Activated naive CD8-positive, alpha-beta T cell treated with anti-CD3 and anti-CD28 coated beads, Interleukin-2, amount 10 ng/mL, durations not matched to agents 7 days and 5 days (primary cell): ENCODE measurements around the gene OR52E8. TPM values are rescaled to one million over a fixed set of nuclear protein-coding genes. Genes with fewer than 3 reads are reported as not detected.
A peak's percentile ranks its signal among the peaks of the same experiment; 100 is the strongest.

Experiments used
- ATAC-seq: fragments of 150-1000 bp; cut with Tn5 transposase; one replicate; pipeline ENCODE4 v1.10.0; 2021; ENCODE audit warnings: low read depth, moderate library complexity
- POLR2A ChIA-PET: fragments of 350-600 bp; sonication (Branson Sonifier 250); formaldehyde crosslinking; loops from one replicate; lab custom pipeline; 2021; ENCODE audit warnings: antibody characterized with exemption; lab: Charles Lee
- DNase-seq: peaks from one replicate; pipeline ENCODE4 v3.0.0; 2021
- H3K27ac Mint-ChIP-seq: one replicate; pipeline ENCODE4 v1.8.0; 2022; ENCODE audit warnings: mild to moderate bottlenecking, mixed read lengths
- H3K27me3 Mint-ChIP-seq: one replicate; pipeline ENCODE4 v1.8.0; 2022; ENCODE audit warnings: mild to moderate bottlenecking, moderate library complexity, mixed read lengths
- H3K36me3 Mint-ChIP-seq: one replicate; pipeline ENCODE4 v1.8.0; 2021; ENCODE audit warnings: mild to moderate bottlenecking, mixed read lengths
- H3K4me1 Mint-ChIP-seq: one replicate; pipeline ENCODE4 v1.8.0; 2021; ENCODE audit warnings: mixed read lengths
- H3K4me3 Mint-ChIP-seq: one replicate; pipeline ENCODE4 v1.8.0; 2022; ENCODE audit warnings: mild to moderate bottlenecking, moderate library complexity, mixed read lengths
- H3K9me3 Mint-ChIP-seq: one replicate; pipeline ENCODE4 v1.8.0; 2021; ENCODE audit warnings: mixed read lengths
- total RNA-seq, 2 experiments: library from RNA; stranded (reverse); gene quantifications; one replicate each; pipeline ENCODE4 v1.2.3, GENCODE V29; 2021

OR52E8 gene
- total RNA-seq, 2 experiments from 2014 or later: not detected

- Mint-ChIP-seq H3K36me3 (no peaks in the 10 kb centered on the region), H3K4me3 (no peak overlapping the region), H3K9me3 (no peaks in the 10 kb centered on the region), H3K27ac (no peak overlapping the region), H3K4me1 (no peaks in the 10 kb centered on the region), H3K27me3 (peaks cover 14% of the 10 kb centered on the region)
- ATAC-seq (no peak), DNase-seq (no peak)
- POLR2A ChIA-PET: no interaction called here
Observed at GRCh38 chr11:5837695-5838094, 19.8 kb downstream of the OR52E8 start.

DNA sequence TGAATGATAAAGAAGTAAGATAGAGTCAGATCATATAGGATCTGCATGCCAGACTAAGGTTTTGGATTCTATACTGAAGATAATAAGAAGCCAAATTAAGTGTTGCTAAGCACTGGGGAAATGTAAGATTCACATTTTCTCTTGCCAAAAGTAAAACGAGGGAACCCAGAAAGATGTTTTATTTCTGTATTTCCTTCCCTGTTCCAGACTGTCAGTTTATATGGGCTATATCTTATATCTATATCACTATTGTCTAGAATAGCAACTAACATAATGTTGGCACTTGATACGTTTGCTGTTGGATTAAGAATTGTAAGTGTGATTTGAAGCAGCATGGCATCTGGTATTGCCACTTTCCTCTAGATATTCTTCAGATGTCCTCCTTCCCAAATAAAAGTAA, 24.0 kb downstream of the OR52E8 start:
- no peaks in the 10 kb centered on the region for H3K36me3 Mint-ChIP-seq
- no peak for ATAC-seq
- no peaks in the 10 kb centered on the region for H3K9me3 Mint-ChIP-seq
- DNase-seq: no peak
- POLR2A ChIA-PET: no interaction called here
- H3K4me3 Mint-ChIP-seq: no peak overlapping the region
- no peak overlapping the region for H3K27ac Mint-ChIP-seq
- no peaks in the 10 kb centered on the region for H3K4me1 Mint-ChIP-seq
- peaks cover 12% of the 10 kb centered on the region for H3K27me3 Mint-ChIP-seq

- no peaks in the 10 kb centered on the region for H3K9me3 Mint-ChIP-seq
- POLR2A ChIA-PET: no interaction called here
- peaks cover 9% of the 10 kb centered on the region for H3K27me3 Mint-ChIP-seq
- no peak for ATAC-seq
- H3K27ac Mint-ChIP-seq: no peak overlapping the region
- H3K4me1 Mint-ChIP-seq: no peaks in the 10 kb centered on the region
- DNase-seq: no peak
- H3K36me3 Mint-ChIP-seq: no peaks in the 10 kb centered on the region
- no peak overlapping the region for H3K4me3 Mint-ChIP-seq
Observed at GRCh38 chr11:5831196-5831829, 26.2 kb downstream of the OR52E8 start.

DNA sequence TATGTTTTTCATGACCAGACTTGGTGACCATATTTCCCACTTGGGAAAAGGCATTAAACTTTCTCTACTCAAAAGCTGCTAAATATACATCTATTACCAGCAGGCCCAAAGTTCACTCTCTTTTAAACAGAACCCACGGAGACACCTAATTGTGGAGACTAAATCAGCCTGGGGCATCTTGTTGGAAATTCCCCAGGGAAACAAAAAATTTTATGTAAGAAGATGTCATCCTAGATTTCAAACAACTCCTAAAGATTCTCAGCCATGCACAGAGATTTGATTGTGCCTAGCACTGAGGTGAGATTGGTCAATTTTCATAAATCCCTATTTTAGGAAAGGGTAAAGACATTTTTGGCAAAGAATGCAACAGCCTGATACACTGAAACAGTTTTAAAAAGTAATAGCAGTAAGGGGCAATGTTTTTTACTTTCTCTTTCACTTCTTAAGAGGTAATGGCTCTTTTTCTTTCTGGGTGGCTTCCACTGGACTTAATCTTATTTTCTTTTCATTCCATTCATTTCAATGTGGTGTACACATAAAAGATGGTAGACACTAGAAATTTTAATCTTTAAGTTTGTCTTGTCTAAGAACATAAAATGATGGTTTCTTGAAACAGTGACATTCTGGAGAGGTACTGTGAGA, 39.1 kb downstream of the OR52E8 start:
- Mint-ChIP-seq H3K36me3 (no peaks in the 10 kb centered on the region), H3K4me1 (peaks cover 11% of the 10 kb centered on the region), H3K27ac (peak overlapping the region; percentile 67), H3K4me3 (peak overlapping the region; percentile 77), H3K9me3 (no peaks in the 10 kb centered on the region), H3K27me3 (no peaks in the 10 kb centered on the region)
- POLR2A ChIA-PET: no interaction called here
- ATAC-seq: peak; percentile 63
- no peak for DNase-seq

- H3K27ac Mint-ChIP-seq: no peak overlapping the region
- no peaks in the 10 kb centered on the region for H3K36me3 Mint-ChIP-seq
- H3K9me3 Mint-ChIP-seq: no peaks in the 10 kb centered on the region
- no peak for ATAC-seq
- H3K4me3 Mint-ChIP-seq: no peak overlapping the region
- H3K4me1 Mint-ChIP-seq: peaks cover 11% of the 10 kb centered on the region
- no peak for DNase-seq
- peaks cover 6% of the 10 kb centered on the region for H3K27me3 Mint-ChIP-seq
- POLR2A ChIA-PET: no interaction called here
Observed at GRCh38 chr11:5815534-5815933, 42.0 kb downstream of the OR52E8 start.

DNA sequence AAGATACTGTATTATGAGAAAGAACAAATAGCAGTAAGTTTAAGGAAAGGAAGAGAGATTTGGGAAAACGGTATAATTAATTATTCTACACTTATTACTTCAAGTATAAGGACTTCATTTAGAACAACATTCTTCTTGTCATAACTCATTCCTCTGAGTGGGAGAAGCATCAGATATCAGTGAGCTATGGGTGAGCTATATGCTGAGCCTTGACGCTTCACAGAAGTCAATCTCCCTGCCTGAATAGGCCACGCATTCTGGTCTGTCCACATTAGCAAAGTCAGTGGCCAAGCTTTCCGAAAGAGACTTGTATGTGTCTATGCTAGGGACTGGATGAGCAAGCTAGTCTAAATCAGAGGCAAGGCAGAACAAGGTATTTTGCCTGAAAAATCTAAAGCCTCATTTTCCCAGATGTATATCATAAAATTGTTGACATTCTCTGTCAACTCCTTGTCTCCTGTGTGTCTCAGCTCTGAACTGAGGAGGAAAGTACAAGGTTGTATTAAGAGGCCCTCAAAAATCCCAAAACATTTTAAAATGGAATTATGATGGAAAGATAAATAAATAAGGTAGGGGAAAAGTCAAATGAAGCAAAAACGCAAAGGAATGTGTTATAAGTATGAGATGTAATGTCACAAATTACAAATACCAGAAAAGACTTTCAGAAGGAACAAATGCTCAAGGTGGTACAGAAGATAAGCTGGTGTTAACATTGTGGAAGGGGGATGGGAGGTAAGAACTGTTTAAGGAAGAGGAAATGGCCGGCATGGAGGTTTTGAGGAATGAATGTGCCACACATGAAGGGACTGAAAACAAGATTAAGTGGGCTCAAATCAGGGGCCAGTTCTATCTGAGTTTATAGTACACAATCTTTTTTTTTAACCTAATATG, 47.3 kb downstream of the OR52E8 start:
- POLR2A ChIA-PET: interaction anchor here (0.6 to 1.1 kb wide), 2 partner anchors 120 to 234 kb away, joined by 3 read pairs; no protein-coding TSS in a partner anchor
- no peaks in the 10 kb centered on the region for H3K9me3 Mint-ChIP-seq
- no peaks in the 10 kb centered on the region for H3K36me3 Mint-ChIP-seq
- peaks cover 18% of the 10 kb centered on the region for H3K27me3 Mint-ChIP-seq
- H3K4me3 Mint-ChIP-seq: no peak overlapping the region
- H3K4me1 Mint-ChIP-seq: peaks cover 16% of the 10 kb centered on the region
- no peak overlapping the region for H3K27ac Mint-ChIP-seq
- ATAC-seq (no peak), DNase-seq (no peak)

DNA sequence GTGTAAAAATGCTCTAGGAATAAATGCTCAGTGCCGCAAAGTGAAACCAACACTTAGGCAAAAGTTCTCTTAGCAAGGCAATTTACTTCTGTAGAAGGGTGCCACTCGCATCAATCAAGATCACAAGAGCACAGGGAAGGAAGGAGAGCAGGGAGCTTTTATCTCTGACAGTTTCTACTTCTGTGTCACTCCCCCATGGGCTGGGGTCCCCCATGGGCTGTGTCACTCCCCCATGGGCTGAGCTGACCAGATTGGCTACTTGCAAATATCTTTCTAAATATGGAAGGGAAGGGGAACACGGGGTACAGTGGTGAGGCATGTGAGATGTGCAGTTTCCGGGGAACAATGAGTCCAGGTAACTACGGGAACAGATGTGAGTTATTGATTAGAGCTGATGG, 48.4 kb downstream of the OR52E8 start:
- Mint-ChIP-seq H3K9me3 (no peaks in the 10 kb centered on the region), H3K4me3 (peak overlapping the region; percentile 88), H3K36me3 (no peaks in the 10 kb centered on the region), H3K27me3 (peaks cover 18% of the 10 kb centered on the region), H3K4me1 (peaks cover 13% of the 10 kb centered on the region), H3K27ac (peak overlapping the region; percentile 22)
- DNase-seq (no peak), ATAC-seq (peak; percentile 35)
- POLR2A ChIA-PET: interaction anchor here (1.1 kb wide), 1 partner anchor 119 kb away, joined by 3 read pairs; no protein-coding TSS in a partner anchor

DNA sequence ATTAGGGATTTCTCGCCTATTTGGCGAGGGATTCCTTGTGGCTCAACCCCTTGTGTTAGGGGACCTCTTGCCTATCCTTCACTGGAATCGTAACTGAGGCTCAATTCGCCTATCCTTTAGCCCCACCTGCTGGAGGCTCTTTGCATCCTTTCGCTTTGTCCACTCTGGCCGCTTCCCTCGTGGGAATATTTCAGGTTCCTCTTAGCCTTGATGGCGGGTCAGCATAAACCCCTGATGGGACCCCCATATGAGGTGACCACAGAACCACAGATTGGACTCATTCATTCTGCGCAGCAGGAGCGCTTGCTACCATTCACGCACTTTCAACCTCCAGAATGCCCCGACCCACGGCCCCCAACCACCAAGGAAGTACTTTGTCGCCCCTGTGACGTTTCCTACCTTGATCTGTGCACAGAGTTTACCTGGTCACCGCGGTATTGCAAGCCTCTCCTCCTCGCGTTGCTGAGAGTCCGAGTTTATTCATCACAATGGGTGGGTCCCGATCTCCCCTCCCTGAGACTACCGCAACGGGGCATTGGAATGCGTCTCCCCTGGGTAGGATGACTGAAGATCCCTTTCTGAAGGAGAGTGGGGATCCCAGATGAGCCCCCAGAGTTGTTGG, 48.9 kb downstream of the OR52E8 start, which contains the start of gene OR52N2:
Gene OR52N2 (plus strand): TSS at position 425 of the 622 bp plus-strand sequence. CDS start 11,412 bp downstream, outside the sequence.
- H3K4me3 Mint-ChIP-seq: peak within 1 kb of the TSS; percentile 88
- peak within 1 kb of the TSS; percentile 22 for H3K27ac Mint-ChIP-seq

DNA sequence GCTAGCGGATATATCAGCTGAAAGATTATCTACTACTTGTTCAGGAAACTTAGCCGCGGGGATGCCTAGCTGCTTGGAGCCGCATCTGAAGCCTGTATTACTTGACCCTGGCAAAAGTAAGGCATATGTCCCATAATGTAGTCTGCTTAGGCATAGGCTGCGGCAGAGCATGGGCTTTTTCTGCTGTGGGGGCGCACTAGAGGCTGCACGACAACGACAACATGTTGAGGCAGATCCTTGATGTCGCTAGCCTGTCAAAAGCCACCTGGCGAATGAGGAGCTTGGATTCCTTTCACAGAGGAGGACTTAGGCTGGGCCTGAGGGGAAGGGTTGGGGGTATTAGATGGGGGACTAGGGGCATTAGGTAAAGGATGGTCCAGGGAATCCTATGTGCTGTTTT, 49.9 kb downstream of the OR52E8 start:
- Mint-ChIP-seq H3K4me1 (peaks cover 13% of the 10 kb centered on the region), H3K4me3 (no peak overlapping the region), H3K27ac (no peak overlapping the region), H3K36me3 (no peaks in the 10 kb centered on the region), H3K27me3 (peaks cover 26% of the 10 kb centered on the region), H3K9me3 (no peaks in the 10 kb centered on the region)
- POLR2A ChIA-PET: interaction anchor here (0.7 kb wide), 1 partner anchor 123 kb away, joined by 3 read pairs; the partner anchor contains the start of gene TRIM5
- DNase-seq: no peak
- no peak for ATAC-seq

More for the DNA sequence above, 48.9 kb downstream of the OR52E8 start, which contains the start of gene OR52N2:
- H3K4me1 Mint-ChIP-seq: peaks cover 13% of the 10 kb centered on the region
- DNase-seq (peak; percentile 67), ATAC-seq (peak; percentile 85)
- POLR2A ChIA-PET: interaction anchor here (1.1 kb wide), 1 partner anchor 118 kb away, joined by 3 read pairs; no protein-coding TSS in a partner anchor
- peaks cover 18% of the 10 kb centered on the region for H3K27me3 Mint-ChIP-seq
- no peaks in the 10 kb centered on the region for H3K36me3 Mint-ChIP-seq
- H3K9me3 Mint-ChIP-seq: no peaks in the 10 kb centered on the region

Other genes starting within 250 kb of the OR52E8 start
- 10 to 100 TPM; 17.3 to 17.5 TPM for gene TRIM34, start 232.7 kb downstream of the OR52E8 start, total RNA-seq
- gene TRIM5, start 172.6 kb downstream of the OR52E8 start, total RNA-seq: 10 to 100 TPM; 33.1 to 36.4 TPM
- gene TRIM22, start 167.9 kb downstream of the OR52E8 start, total RNA-seq: 100 to 1,000 TPM; 341 to 369 TPM
- under 1 TPM; 0.86 to 0.99 TPM for gene OR56B1, start 121.2 kb downstream of the OR52E8 start, total RNA-seq
- gene OR52N4, start 103.4 kb downstream of the OR52E8 start, total RNA-seq: 1 to 10 TPM; 1.7 to 1.8 TPM
- gene OR52N5, start 74.3 kb downstream of the OR52E8 start, total RNA-seq: not detected
- gene OR52N1, start 66.4 kb downstream of the OR52E8 start, total RNA-seq: not detected
- gene OR52N2, start 48.8 kb downstream of the OR52E8 start, total RNA-seq: not detected
- gene OR52E6, start 15.8 kb downstream of the OR52E8 start, total RNA-seq: not detected
- gene OR52E4, start 22.9 kb upstream of the OR52E8 start, total RNA-seq: not detected
- gene OR52E5, start 35.5 kb upstream of the OR52E8 start, total RNA-seq: not detected
- not detected for gene OR56A3, start 84.6 kb upstream of the OR52E8 start, total RNA-seq
- gene OR56A5, start 110.8 kb upstream of the OR52E8 start, total RNA-seq: not detected
- not detected for gene OR52L1, start 129.3 kb upstream of the OR52E8 start, total RNA-seq
- gene OR56A4, start 149.3 kb upstream of the OR52E8 start, total RNA-seq: not detected
- not detected for gene OR56A1, start 173.1 kb upstream of the OR52E8 start, total RNA-seq
- not detected for gene OR56B4, start 250.0 kb upstream of the OR52E8 start, total RNA-seq